RWPE1 (cell line): Measurements from ENCODE around the gene FRMD4A.

Experiments used
- CTCF ChIA-PET: fragments of 350-600 bp; sonication (Branson Sonifier 250); formaldehyde crosslinking; extraction: SDS; loops from one replicate; lab custom pipeline; 2021; lab: Yijun Ruan, JAX
- POLR2A ChIA-PET: fragments of 400-600 bp; formaldehyde crosslinking; extraction: SDS; loops from one replicate; lab custom pipeline; 2020; ENCODE audit warnings: antibody characterized with exemption; ENCODE audit not compliant: low non-redundant PET; lab: Yijun Ruan, JAX
- DNase-seq: peaks from one replicate; pipeline ENCODE4 v3.0.0; 2012; ENCODE audit warnings: low spot score
- H3K27ac ChIP-seq: fragments of 450-650 bp; 2 replicates; pipeline ENCODE4 v1.5.1; 2017
- CTCF ChIP-seq: fragments of 450-650 bp; conservative IDR thresholded peaks from 2 replicates; pipeline ENCODE4 v1.5.1; 2017; ENCODE audit warnings: low read depth, mild to moderate bottlenecking

Gene FRMD4A

DNA sequence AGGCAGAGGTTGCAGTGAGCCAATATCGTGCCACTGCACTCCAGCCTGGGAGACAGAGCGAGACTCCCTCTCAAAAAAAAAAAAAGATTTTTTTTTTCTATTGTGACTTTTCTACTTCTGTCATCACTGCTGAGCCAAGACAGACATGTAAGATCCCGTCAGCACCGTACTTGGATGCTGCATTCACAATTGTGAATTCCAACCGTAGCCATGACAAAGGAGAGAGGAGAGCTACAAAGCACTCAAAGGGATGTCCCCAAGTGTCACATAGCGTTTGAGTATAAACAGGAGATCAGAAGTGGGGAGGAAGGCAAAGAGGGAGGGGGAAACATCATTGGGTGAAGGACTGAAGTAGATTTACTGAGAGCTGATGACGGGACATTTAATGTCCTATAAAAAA is 599.8 kb downstream of the FRMD4A start:
- no peak overlapping the region for H3K27ac ChIP-seq
- no peak for TF ChIP-seq CTCF
- ChIA-PET POLR2A (no interaction called here), CTCF (no interaction called here)
- no peak for DNase-seq

DNA sequence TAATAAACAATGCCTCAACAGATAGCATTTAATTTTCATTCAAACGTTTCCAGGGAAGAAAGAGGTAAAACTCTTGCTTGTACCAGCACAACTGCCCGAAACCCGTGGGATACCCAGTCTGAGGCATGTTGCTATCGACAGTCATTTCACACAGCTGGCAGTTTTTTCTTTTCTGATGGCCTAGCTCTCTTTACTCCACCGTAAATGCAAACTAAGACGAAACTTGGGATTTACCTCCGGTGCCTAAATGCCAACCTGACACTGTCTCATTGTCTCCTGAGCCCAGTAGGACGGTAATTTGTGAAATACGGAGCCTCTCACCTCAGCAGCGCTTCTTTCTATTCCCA is 600.4 kb downstream of the FRMD4A start:
- CTCF ChIA-PET: no interaction called here
- no peak for DNase-seq
- TF ChIP-seq CTCF: no peak
- POLR2A ChIA-PET: no interaction called here
- no peak overlapping the region for H3K27ac ChIP-seq

DNA sequence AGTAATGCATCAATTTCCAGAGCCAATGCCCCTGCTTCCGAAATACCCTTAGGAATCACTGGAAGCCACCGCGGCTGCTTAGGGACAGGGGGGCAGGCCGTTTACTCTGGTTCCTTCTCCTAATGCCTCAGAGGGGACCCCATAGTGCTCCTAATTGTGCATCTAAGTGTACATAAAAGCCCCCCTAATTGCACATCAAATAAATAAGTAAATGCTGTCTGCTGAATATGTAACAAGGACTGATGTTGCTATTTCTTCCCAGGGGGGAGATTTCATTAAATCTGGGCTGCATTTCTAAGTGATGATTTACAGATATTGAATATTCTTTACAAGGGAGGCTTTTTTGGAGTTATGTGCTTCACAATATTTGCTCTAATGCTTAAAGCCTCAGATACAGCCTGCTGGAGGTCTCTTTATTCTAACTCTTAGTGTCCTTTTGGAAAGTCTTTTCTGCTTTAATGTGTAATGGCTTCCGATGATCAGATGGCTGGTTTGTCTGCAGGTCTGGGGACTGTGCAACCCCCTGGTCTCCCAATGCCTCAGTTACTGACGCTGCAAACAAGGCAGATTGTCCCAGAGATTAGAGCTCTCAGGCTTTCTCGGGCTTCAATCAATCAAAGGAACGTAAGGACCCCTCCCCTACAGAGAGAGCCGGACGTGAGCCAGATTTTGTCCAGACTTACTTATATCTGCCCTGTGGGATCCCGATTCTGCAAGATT is 601.0 kb downstream of the FRMD4A start:
- no peak for TF ChIP-seq CTCF
- CTCF ChIA-PET: no interaction called here
- POLR2A ChIA-PET: no interaction called here
- no peak overlapping the region for H3K27ac ChIP-seq
- no peak for DNase-seq

DNA sequence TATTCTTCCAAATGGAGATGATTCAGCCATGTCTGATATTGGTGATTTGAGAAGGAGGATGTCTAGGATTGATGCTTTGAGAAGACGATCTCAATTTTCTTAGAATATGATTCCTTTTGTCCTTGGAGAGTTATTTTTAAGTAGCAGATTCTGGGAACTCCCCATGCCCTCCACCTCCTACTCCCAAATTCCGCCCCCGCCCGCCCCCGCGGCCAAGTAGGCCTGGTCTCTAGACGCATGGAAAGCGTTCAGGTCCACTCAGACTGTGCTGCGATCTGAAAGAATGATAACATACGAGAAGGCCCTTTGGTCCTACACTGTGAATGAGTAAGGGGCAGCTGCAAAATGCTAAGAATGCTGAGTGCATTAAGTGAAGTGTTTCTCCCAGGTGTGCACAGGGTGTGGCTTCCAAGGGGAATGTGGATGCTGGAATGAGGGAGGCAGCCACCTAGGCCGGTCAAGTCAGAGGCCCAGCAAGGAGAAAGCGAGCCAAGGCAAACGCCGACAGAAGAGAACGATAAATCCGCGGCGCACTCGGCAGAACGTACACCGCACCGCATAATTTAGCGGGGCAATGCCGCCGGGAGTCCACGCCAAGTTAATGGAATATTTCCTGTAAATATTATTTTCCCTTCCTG is 601.7 kb downstream of the FRMD4A start:
- ChIA-PET POLR2A (no interaction called here), CTCF (no interaction called here)
- DNase-seq: no peak
- H3K27ac ChIP-seq: no peak overlapping the region
- no peak for TF ChIP-seq CTCF

DNA sequence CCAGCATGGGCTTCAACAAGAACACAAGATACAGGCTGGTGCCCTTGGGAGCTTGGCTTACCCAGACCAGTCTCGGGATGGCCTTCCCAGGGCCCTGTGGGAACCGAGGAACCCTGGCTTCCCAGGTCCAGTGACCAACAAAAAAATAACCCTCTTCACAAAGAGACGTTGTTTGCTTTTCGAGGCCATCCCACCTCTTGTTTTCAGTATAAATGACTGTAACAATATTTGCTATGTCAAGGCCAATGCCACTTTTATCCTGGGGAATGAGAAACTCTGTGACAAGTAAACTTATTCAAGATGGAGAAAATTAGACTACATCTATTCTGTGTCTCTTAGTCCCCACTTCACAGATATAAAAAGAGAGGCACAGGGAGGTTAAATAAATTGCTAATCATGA is 605.1 kb downstream of the FRMD4A start:
- CTCF ChIA-PET: no interaction called here

GRCh38 chr10:13724484-13724883 is 606.2 kb downstream of the FRMD4A start:
- no peak overlapping the region for H3K27ac ChIP-seq
- no peak for DNase-seq
- POLR2A ChIA-PET: no interaction called here
- CTCF ChIA-PET: no interaction called here
- no peak for TF ChIP-seq CTCF

More for the DNA sequence above, 605.1 kb downstream of the FRMD4A start:
- POLR2A ChIA-PET: no interaction called here
- DNase-seq: no peak
- no peak overlapping the region for H3K27ac ChIP-seq
- TF ChIP-seq CTCF: no peak
